Loucy (cell line): ENCODE results near the gene OR10H3.
A peak's percentile ranks its signal among the peaks of the same experiment; 100 is the strongest.

Experiments
- H2AFZ ChIP-seq: fragments of 200-600 bp; sonication (generic); 2 replicates; pipeline ENCODE4 v1.6.0; 2016; ENCODE audit warnings: antibody characterized with exemption, mild to moderate bottlenecking, low read length, moderate library complexity
- H3F3A ChIP-seq: fragments of 200-600 bp; 2 replicates; pipeline ENCODE4 v1.6.0; 2016; ENCODE audit warnings: antibody characterized with exemption, low read depth, mild to moderate bottlenecking
- H3K27me3 ChIP-seq: fragments of 200-600 bp; sonication (generic); 2 replicates; pipeline ENCODE4 v1.6.1; 2014; ENCODE audit warnings: low read length, mild to moderate bottlenecking; ENCODE audit not compliant: insufficient read depth, poor library complexity, severe bottlenecking
- H3K36me3 ChIP-seq: fragments of 200-600 bp; sonication (generic); 2 replicates; pipeline ENCODE4 v1.6.1; 2016; ENCODE audit warnings: low read length; ENCODE audit not compliant: insufficient read depth
- H3K4me1 ChIP-seq: fragments of 200-600 bp; sonication (generic); 2 replicates; pipeline ENCODE4 v1.5.1; 2014; ENCODE audit warnings: low read length, mild to moderate bottlenecking; ENCODE audit not compliant: insufficient read depth, poor library complexity, severe bottlenecking
- H3K4me2 ChIP-seq: fragments of 200-600 bp; sonication (generic); 2 replicates; pipeline ENCODE4 v1.6.0; 2014; ENCODE audit warnings: antibody characterized with exemption, low read length, low read depth, mild to moderate bottlenecking; ENCODE audit not compliant: poor library complexity, severe bottlenecking
- H3K4me3 ChIP-seq: fragments of 200-600 bp; sonication (generic); 2 replicates; pipeline ENCODE4 v1.5.1; 2014; ENCODE audit warnings: low read length, mild to moderate bottlenecking, mixed read lengths; ENCODE audit not compliant: poor library complexity, severe bottlenecking
- H3K79me2 ChIP-seq: fragments of 200-600 bp; sonication (generic); 2 replicates; pipeline ENCODE4 v1.6.1; 2014; ENCODE audit warnings: low read length; ENCODE audit not compliant: insufficient read depth
- H3K9ac ChIP-seq: fragments of 200-600 bp; sonication (generic); 2 replicates; pipeline ENCODE4 v1.6.0; 2014; ENCODE audit warnings: mild to moderate bottlenecking, low read depth, low read length, moderate library complexity; ENCODE audit not compliant: poor library complexity, severe bottlenecking
- H3K9me2 ChIP-seq: fragments of 200-600 bp; sonication (generic); replicated peaks from 2 replicates; pipeline ENCODE4 v1.6.1; 2016; ENCODE audit warnings: low read depth, low read length, mixed read lengths
- H3K9me3 ChIP-seq: fragments of 200-600 bp; sonication (generic); 2 replicates; pipeline ENCODE4 v1.6.1; 2014; ENCODE audit warnings: mild to moderate bottlenecking, antibody characterized with exemption, low read length, low read depth; ENCODE audit not compliant: insufficient read depth
- H4K20me1 ChIP-seq: fragments of 200-600 bp; sonication (generic); 2 replicates; pipeline ENCODE4 v1.6.0; 2014; ENCODE audit warnings: antibody characterized with exemption, low read length, mild to moderate bottlenecking; ENCODE audit not compliant: insufficient read depth, poor library complexity, severe bottlenecking
- CTCF ChIP-seq: fragments of 200-600 bp; sonication (generic); conservative IDR thresholded peaks from 2 replicates; pipeline ENCODE4 v1.5.1; 2014; ENCODE audit warnings: mild to moderate bottlenecking, antibody characterized with exemption, low read length
- EZH2phosphoT487 ChIP-seq: fragments of 200-600 bp; IDR thresholded peaks from 2 replicates; pipeline ENCODE4 v1.6.1; 2018; ENCODE audit warnings: antibody characterized with exemption, mild to moderate bottlenecking, moderate library complexity, borderline replicate concordance

Gene OR10H3

GRCh38 chr19:15702534-15702930 is 35.3 kb upstream of the OR10H3 start:
- H3K4me2 ChIP-seq: peak overlapping the region; percentile 22

DNA sequence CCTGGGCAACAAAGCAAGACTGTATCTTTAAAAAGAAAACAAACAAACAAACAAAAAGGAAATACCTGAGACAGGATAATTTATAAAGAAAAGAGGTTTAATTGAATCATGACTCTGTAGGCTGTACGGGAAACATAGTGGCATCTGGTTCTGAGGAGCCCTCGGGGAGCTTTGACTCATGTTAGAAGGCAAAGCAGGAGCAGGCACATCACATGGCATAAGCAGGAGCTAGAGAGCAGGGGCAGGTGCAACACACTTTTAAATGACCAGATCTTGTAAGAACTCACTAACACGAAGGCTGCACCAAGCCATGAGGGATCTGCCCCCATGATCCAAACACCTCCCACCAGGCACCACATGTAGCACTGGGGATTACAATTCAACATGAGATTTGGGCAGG is 23.1 kb upstream of the OR10H3 start:
- Histone ChIP-seq H3K4me1 (no peaks in the 10 kb centered on the region), H3K9ac (no peak overlapping the region), H3K9me2 (no peaks in the 10 kb centered on the region), H2AFZ (no peak overlapping the region), H3F3A (no peaks in the 10 kb centered on the region), H4K20me1 (no peaks in the 10 kb centered on the region), H3K9me3 (no peaks in the 10 kb centered on the region), H3K4me3 (no peak overlapping the region), H3K27me3 (no peaks in the 10 kb centered on the region), H3K79me2 (no peaks in the 10 kb centered on the region), H3K36me3 (no peaks in the 10 kb centered on the region), H3K4me2 (no peak overlapping the region)
- TF ChIP-seq CTCF (no peak), EZH2phosphoT487 (no peak)

More at GRCh38 chr19:15702534-15702930, 35.3 kb upstream of the OR10H3 start:
- Histone ChIP-seq H2AFZ (no peak overlapping the region), H3K4me1 (peaks cover 5% of the 10 kb centered on the region), H3K9me3 (no peaks in the 10 kb centered on the region), H3K4me3 (no peak overlapping the region), H3F3A (no peaks in the 10 kb centered on the region), H3K9ac (no peak overlapping the region), H3K79me2 (no peaks in the 10 kb centered on the region), H3K27me3 (no peaks in the 10 kb centered on the region), H4K20me1 (no peaks in the 10 kb centered on the region), H3K36me3 (no peaks in the 10 kb centered on the region), H3K9me2 (no peaks in the 10 kb centered on the region)
- TF ChIP-seq CTCF: peak; percentile 56
- no peak for TF ChIP-seq EZH2phosphoT487

- Histone ChIP-seq H3K79me2 (no peaks in the 10 kb centered on the region), H3K36me3 (no peaks in the 10 kb centered on the region), H3K4me3 (no peak overlapping the region), H2AFZ (no peak overlapping the region), H3K9ac (no peak overlapping the region), H3K27me3 (no peaks in the 10 kb centered on the region), H4K20me1 (no peaks in the 10 kb centered on the region), H3K4me1 (no peaks in the 10 kb centered on the region), H3K4me2 (no peak overlapping the region), H3F3A (no peaks in the 10 kb centered on the region), H3K9me3 (no peaks in the 10 kb centered on the region), H3K9me2 (no peaks in the 10 kb centered on the region)
- TF ChIP-seq EZH2phosphoT487 (no peak), CTCF (no peak)
Measured at GRCh38 chr19:15715642-15716041, 22.1 kb upstream of the OR10H3 start.
